ENCODE data around the gene SETDB1. TPM values are rescaled to one million over a fixed set of nuclear protein-coding genes. Genes with fewer than 3 reads are reported as not detected.

The SETDB1 gene
- total and polyA plus RNA-seq, 5 donors from 2014 or later, result 9.4 to 48.7 (median 12.6) TPM

DNA sequence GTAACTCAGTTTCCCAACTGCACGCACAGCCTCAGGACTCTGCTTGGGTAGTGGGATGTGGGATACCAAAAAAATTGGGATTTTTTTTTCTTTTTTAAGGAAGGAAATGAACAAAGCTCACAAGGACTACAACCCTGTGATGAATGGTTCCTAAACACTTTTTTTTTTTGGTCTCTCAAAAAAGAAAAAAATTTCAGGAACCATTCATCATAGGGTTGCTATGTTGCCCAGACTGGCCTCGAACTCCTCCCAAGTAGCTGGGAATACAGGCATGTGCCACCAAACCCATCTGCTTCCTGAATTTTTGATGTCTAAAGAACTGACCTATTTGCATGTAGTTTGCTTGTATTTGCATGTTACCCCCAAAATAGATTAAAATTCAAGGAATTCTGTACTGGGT is 73.8 kb downstream of the SETDB1 start:
- Histone ChIP-seq H3K27ac (ENCODE audit: insufficient read depth, low read length, poor library complexity, severe bottlenecking) (no peak overlapping the region), H3K4me3 (ENCODE audit: low read depth, low read length) (no peak overlapping the region), H3K36me3 (ENCODE audit: control insufficient read depth, insufficient read depth, low read length) (peaks cover 37% of the 10 kb centered on the region), H3K4me1 (ENCODE audit: control insufficient read depth, insufficient read depth, low read length, poor library complexity, severe bottlenecking) (peaks cover 27% of the 10 kb centered on the region), H3K27me3 (ENCODE audit: control insufficient read depth, insufficient read depth, low read length) (no peaks in the 10 kb centered on the region), H3K9me3 (ENCODE audit: control insufficient read depth in 2 of 2, low read length in 2 of 2) (no peaks in the 10 kb centered on the region)
- Mint-ChIP-seq H3K27me3 (no peaks in the 10 kb centered on the region), H3K9me3 (no peaks in the 10 kb centered on the region), H3K36me3 (peaks cover 27% of the 10 kb centered on the region), H3K4me1 (peaks cover 0 to 46% (median 26%) of the 10 kb centered on the region in 4 donors), H3K4me3 (no peak overlapping the region), H3K27ac (peak overlapping the region in 1 of 3 donors; percentile 14)
- DNase-seq (no peak), ATAC-seq (ENCODE audit: low read depth in 2 of 2) (no peak)

DNA sequence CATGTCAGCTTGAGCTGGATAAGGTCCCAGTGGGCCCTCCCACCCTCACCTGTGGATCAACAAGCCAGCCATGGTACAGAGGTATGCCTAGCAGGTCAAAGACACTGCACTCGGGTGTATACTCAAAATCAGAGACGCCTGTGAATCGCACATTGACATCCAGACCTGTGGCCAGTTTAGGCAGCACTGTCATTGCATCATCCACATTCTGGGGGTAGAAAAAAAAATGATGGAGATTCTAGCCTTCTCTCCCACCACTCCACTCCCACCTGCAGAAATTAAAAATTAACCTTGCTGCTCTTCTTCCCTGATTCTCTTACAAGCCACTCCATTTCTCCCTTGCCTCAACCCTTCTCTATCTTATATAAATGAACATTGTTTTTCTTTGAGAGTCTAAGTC is 74.2 kb downstream of the SETDB1 start:
- no peak overlapping the region for H3K4me3 ChIP-seq (ENCODE audit: low read depth, low read length)
- no peaks in the 10 kb centered on the region for H3K9me3 Mint-ChIP-seq
- peaks cover 32% of the 10 kb centered on the region for H3K4me1 ChIP-seq (ENCODE audit: control insufficient read depth, insufficient read depth, low read length, poor library complexity, severe bottlenecking)
- no peaks in the 10 kb centered on the region for H3K9me3 ChIP-seq (ENCODE audit: control insufficient read depth in 2 of 2, low read length in 2 of 2)
- H3K27me3 Mint-ChIP-seq, result no peaks in the 10 kb centered on the region
- H3K4me1 Mint-ChIP-seq, result peaks cover 0 to 49% (median 28%) of the 10 kb centered on the region in 4 donors
- H3K27me3 ChIP-seq (ENCODE audit: control insufficient read depth, insufficient read depth, low read length), result no peaks in the 10 kb centered on the region
- peaks cover 37% of the 10 kb centered on the region for H3K36me3 ChIP-seq (ENCODE audit: control insufficient read depth, insufficient read depth, low read length)
- peaks cover 27% of the 10 kb centered on the region for H3K36me3 Mint-ChIP-seq
- no peak overlapping the region for H3K4me3 Mint-ChIP-seq
- H3K27ac ChIP-seq (ENCODE audit: insufficient read depth, low read length, poor library complexity, severe bottlenecking), result no peak overlapping the region
- peak overlapping the region in 1 of 3 donors; percentile 59 for H3K27ac Mint-ChIP-seq
- ATAC-seq (ENCODE audit: low read depth in 2 of 2) (no peak), DNase-seq (no peak)

DNA sequence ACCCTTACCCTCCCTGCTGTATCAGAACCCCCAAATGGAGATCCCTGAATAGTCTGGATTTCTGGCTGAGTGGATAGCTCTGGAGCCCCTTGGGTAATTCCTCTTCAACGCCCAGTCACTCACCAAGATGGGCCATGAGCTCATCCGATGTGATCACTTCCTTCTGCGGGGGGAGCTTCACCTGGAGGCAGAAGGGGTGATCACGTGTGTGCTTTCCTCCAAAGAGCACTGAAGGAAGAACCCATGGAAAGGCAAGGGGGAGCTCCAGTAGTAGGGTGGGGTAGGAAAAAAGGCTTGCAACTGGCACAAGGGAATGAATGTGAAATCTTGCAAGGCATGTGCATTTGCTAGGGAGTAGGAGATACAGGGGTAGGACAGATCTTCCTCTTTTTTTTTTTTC is 75.4 kb downstream of the SETDB1 start:
- no peaks in the 10 kb centered on the region for H3K27me3 Mint-ChIP-seq

DNA sequence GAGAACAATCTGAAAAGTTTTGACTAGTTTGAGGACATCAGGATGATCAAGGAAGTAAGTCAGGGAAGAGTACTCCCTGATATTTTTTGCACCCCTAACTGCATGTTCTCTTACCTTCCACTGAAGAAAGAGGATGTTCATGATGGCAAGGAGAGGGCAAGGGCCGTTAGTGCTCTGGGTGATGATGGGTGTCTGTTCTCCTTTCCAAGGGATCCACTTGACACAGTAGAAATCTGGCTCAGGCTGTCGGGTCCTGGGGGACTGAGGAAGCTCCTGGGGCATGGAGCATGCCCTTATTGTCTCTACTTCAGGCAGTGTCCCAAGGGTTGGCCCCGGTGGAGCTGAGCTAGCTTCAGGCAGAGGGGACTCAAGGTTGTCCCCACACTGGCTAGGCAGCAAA is 75.9 kb downstream of the SETDB1 start:
- peak overlapping the region in 3 of 4 donors; percentile 21 to 76 (median 71) for H3K4me3 Mint-ChIP-seq
- H3K27ac ChIP-seq (ENCODE audit: insufficient read depth, low read length, poor library complexity, severe bottlenecking), result no peak overlapping the region

More for the DNA sequence above, 75.4 kb downstream of the SETDB1 start:
- no peak for DNase-seq
- Mint-ChIP-seq H3K36me3 (peaks cover 27% of the 10 kb centered on the region), H3K9me3 (no peaks in the 10 kb centered on the region), H3K4me1 (peaks cover 0 to 57% (median 34%) of the 10 kb centered on the region in 4 donors), H3K27ac (peak overlapping the region; percentile 10 to 97 (median 53)), H3K4me3 (peak overlapping the region in 3 of 4 donors; percentile 35 to 76 (median 71))
- peaks cover 38% of the 10 kb centered on the region for H3K4me1 ChIP-seq (ENCODE audit: control insufficient read depth, insufficient read depth, low read length, poor library complexity, severe bottlenecking)
- H3K27me3 ChIP-seq (ENCODE audit: control insufficient read depth, insufficient read depth, low read length), result no peaks in the 10 kb centered on the region
- no peak overlapping the region for H3K4me3 ChIP-seq (ENCODE audit: low read depth, low read length)
- no peak overlapping the region for H3K27ac ChIP-seq (ENCODE audit: insufficient read depth, low read length, poor library complexity, severe bottlenecking)
- peaks cover 37% of the 10 kb centered on the region for H3K36me3 ChIP-seq (ENCODE audit: control insufficient read depth, insufficient read depth, low read length)
- no peaks in the 10 kb centered on the region for H3K9me3 ChIP-seq (ENCODE audit: control insufficient read depth in 2 of 2, low read length in 2 of 2)
- no peak for ATAC-seq (ENCODE audit: low read depth in 2 of 2)

DNA sequence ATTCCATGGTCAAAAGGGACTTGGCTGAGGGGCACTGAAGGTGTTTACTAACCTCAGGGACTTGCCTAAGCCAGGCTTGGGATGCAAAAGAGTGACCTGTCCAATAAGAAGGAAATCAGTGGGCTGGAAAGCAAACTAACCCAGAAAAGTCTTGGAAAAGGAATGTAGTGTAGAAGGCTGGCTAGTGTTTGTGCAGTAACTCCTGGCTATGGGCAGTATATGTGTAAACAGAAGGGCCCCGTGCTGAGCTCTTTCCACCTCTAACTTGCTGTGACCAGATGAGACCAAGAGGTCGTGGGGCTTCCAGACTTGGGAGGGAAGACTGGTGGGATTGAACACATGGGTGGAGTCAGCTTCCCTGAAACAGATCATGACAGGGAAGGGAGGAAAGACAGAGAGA is 76.4 kb downstream of the SETDB1 start:
- H3K36me3 Mint-ChIP-seq, result peaks cover 23% of the 10 kb centered on the region
- peaks cover 28% of the 10 kb centered on the region for H3K36me3 ChIP-seq (ENCODE audit: control insufficient read depth, insufficient read depth, low read length)
- H3K9me3 ChIP-seq (ENCODE audit: control insufficient read depth in 2 of 2, low read length in 2 of 2), result no peaks in the 10 kb centered on the region
- DNase-seq (no peak), ATAC-seq (ENCODE audit: low read depth in 2 of 2) (no peak)
- peaks cover 48% of the 10 kb centered on the region for H3K4me1 ChIP-seq (ENCODE audit: control insufficient read depth, insufficient read depth, low read length, poor library complexity, severe bottlenecking)
- H3K27me3 Mint-ChIP-seq, result no peaks in the 10 kb centered on the region
- peak overlapping the region; percentile 91 to 97 (median 95) for H3K27ac Mint-ChIP-seq
- H3K27me3 ChIP-seq (ENCODE audit: control insufficient read depth, insufficient read depth, low read length), result no peaks in the 10 kb centered on the region
- H3K9me3 Mint-ChIP-seq, result no peaks in the 10 kb centered on the region
- peak overlapping the region; percentile 38 for H3K4me3 ChIP-seq (ENCODE audit: low read depth, low read length)
- peaks cover 2 to 67% (median 40%) of the 10 kb centered on the region in 4 donors for H3K4me1 Mint-ChIP-seq
- H3K27ac ChIP-seq (ENCODE audit: insufficient read depth, low read length, poor library complexity, severe bottlenecking), result no peak overlapping the region
- H3K4me3 Mint-ChIP-seq, result peak overlapping the region in 3 of 4 donors; percentile 72 to 98 (median 81)

More for the DNA sequence above, 75.9 kb downstream of the SETDB1 start:
- Histone ChIP-seq H3K9me3 (ENCODE audit: control insufficient read depth in 2 of 2, low read length in 2 of 2) (no peaks in the 10 kb centered on the region), H3K4me3 (ENCODE audit: low read depth, low read length) (no peak overlapping the region), H3K4me1 (ENCODE audit: control insufficient read depth, insufficient read depth, low read length, poor library complexity, severe bottlenecking) (peaks cover 43% of the 10 kb centered on the region), H3K27me3 (ENCODE audit: control insufficient read depth, insufficient read depth, low read length) (no peaks in the 10 kb centered on the region), H3K36me3 (ENCODE audit: control insufficient read depth, insufficient read depth, low read length) (peaks cover 33% of the 10 kb centered on the region)
- Mint-ChIP-seq H3K27me3 (no peaks in the 10 kb centered on the region), H3K36me3 (peaks cover 27% of the 10 kb centered on the region), H3K9me3 (no peaks in the 10 kb centered on the region), H3K27ac (peak overlapping the region; percentile 10 to 97 (median 53)), H3K4me1 (peaks cover 0 to 61% (median 37%) of the 10 kb centered on the region in 4 donors)
- ATAC-seq (ENCODE audit: low read depth in 2 of 2), result no peak
- DNase-seq, result no peak

DNA sequence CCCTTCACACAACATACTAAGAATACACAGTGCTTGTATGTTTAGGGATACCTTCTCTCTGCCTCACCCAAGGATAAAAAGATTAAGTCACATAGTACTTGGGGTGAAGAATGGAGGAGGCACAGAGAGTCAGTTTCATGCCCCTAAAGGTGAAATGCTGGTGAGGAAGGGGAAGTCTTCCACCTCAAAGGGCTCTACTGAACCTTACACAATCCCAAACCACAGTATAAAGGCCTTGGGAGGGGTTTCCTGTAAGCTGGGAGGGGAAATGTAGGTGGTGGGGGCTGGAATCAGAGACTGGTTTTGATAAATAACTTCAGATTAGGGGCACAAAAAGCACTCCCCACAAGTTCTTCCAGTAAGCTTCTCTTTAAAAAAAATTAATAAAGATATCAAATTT is 77.0 kb downstream of the SETDB1 start:
- H3K27me3 Mint-ChIP-seq, result no peaks in the 10 kb centered on the region
- Histone ChIP-seq H3K4me3 (ENCODE audit: low read depth, low read length) (peak overlapping the region; percentile 38), H3K27me3 (ENCODE audit: control insufficient read depth, insufficient read depth, low read length) (no peaks in the 10 kb centered on the region), H3K36me3 (ENCODE audit: control insufficient read depth, insufficient read depth, low read length) (peaks cover 23% of the 10 kb centered on the region), H3K4me1 (ENCODE audit: control insufficient read depth, insufficient read depth, low read length, poor library complexity, severe bottlenecking) (peaks cover 52% of the 10 kb centered on the region), H3K9me3 (ENCODE audit: control insufficient read depth in 2 of 2, low read length in 2 of 2) (no peaks in the 10 kb centered on the region), H3K27ac (ENCODE audit: insufficient read depth, low read length, poor library complexity, severe bottlenecking) (peak overlapping the region; percentile 65)
- DNase-seq (peak in 1 of 3 donors; percentile 44), ATAC-seq (ENCODE audit: low read depth in 2 of 2) (no peak)
- peak overlapping the region; percentile 67 to 98 (median 76) for H3K4me3 Mint-ChIP-seq
- peak overlapping the region; percentile 91 to 97 (median 95) for H3K27ac Mint-ChIP-seq
- H3K4me1 Mint-ChIP-seq, result peaks cover 7 to 72% (median 46%) of the 10 kb centered on the region in 4 donors
- H3K9me3 Mint-ChIP-seq, result no peaks in the 10 kb centered on the region
- H3K36me3 Mint-ChIP-seq, result peaks cover 23% of the 10 kb centered on the region

DNA sequence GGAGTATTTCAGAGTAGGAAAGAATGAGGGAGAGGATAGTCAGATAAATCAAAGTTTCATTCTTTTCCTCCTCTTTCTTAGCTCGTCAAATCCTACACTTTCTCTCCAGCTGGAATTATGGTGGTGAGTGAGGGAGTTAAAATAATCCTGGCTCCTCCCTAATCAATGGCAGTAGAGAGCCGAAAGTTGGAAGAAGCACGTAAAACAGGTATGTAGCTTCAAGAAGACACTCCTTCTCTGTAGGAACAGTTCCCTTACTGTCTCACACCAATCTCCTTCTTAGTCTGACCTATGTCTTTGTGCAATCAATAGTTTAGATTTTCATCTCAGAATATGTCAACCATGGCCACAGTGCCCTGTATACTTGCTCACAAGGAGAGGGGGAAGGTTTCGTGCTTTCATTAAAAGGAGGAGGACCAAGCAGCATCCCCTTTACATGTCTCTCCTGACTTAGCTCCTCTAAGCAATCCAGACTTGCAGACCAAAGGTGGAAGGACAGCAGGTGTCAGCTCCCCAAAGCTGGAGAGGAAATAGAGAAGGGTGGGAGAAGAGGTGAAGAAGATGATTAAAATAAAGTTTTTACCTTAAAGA is 79.7 kb downstream of the SETDB1 start:
- peak in 1 of 3 donors; percentile 20 for DNase-seq
- no peaks in the 10 kb centered on the region for H3K27me3 Mint-ChIP-seq
- H3K27ac ChIP-seq (ENCODE audit: insufficient read depth, low read length, poor library complexity, severe bottlenecking), result peak overlapping the region; percentile 97
- peak overlapping the region; percentile 93 to 98 (median 96) for H3K4me3 Mint-ChIP-seq
- ATAC-seq (ENCODE audit: low read depth in 2 of 2), result no peak
- H3K4me1 Mint-ChIP-seq, result peaks cover 16 to 95% (median 56%) of the 10 kb centered on the region in 4 donors
- H3K36me3 ChIP-seq (ENCODE audit: control insufficient read depth, insufficient read depth, low read length), result peaks cover 7% of the 10 kb centered on the region
- H3K27me3 ChIP-seq (ENCODE audit: control insufficient read depth, insufficient read depth, low read length), result no peaks in the 10 kb centered on the region
- no peaks in the 10 kb centered on the region for H3K9me3 Mint-ChIP-seq
- peaks cover 11% of the 10 kb centered on the region for H3K36me3 Mint-ChIP-seq
- no peaks in the 10 kb centered on the region for H3K9me3 ChIP-seq (ENCODE audit: control insufficient read depth in 2 of 2, low read length in 2 of 2)
- H3K4me3 ChIP-seq (ENCODE audit: low read depth, low read length), result peak overlapping the region; percentile 90
- H3K4me1 ChIP-seq (ENCODE audit: control insufficient read depth, insufficient read depth, low read length, poor library complexity, severe bottlenecking), result peaks cover 64% of the 10 kb centered on the region
- peak overlapping the region; percentile 94 to 98 (median 97) for H3K27ac Mint-ChIP-seq

Measured in CD4-positive, CD25-positive, alpha-beta regulatory T cell (primary cell).